H9 (cell line): ENCODE data around the gene HPGDS. TPM values are rescaled to one million over a fixed set of nuclear protein-coding genes. Genes with fewer than 3 reads are reported as not detected.
A peak's percentile ranks its signal among the peaks of the same experiment; 100 is the strongest.

ENCODE experiments used
- DNase-seq: peaks from one replicate; pipeline ENCODE4 v3.0.0-alpha.2; 2017
- H2AFZ ChIP-seq: one replicate; pipeline ENCODE4 v1.6.1; 2013; ENCODE audit warnings: mild to moderate bottlenecking, low read length, control low read depth, moderate library complexity
- H2AK5ac ChIP-seq: 2 replicates; pipeline ENCODE4 v1.6.1; 2013; ENCODE audit warnings: low read length, control low read depth, mixed read lengths; ENCODE audit not compliant: insufficient read length
- H2BK120ac ChIP-seq: one replicate; pipeline ENCODE4 v1.6.1; 2013; ENCODE audit warnings: low read depth, mild to moderate bottlenecking, low read length, control low read depth, inconsistent platforms; ENCODE audit not compliant: poor library complexity, severe bottlenecking
- H2BK12ac ChIP-seq: 2 replicates; pipeline ENCODE4 v1.6.1; 2013; ENCODE audit warnings: low read length, control low read depth, mixed read lengths, low read depth; ENCODE audit not compliant: insufficient read length
- H2BK15ac ChIP-seq: 2 replicates; pipeline ENCODE4 v1.6.1; 2013; ENCODE audit warnings: low read depth, low read length, control low read depth
- H2BK20ac ChIP-seq: one replicate; pipeline ENCODE4 v1.6.1; 2013; ENCODE audit warnings: low read depth, mild to moderate bottlenecking, low read length, control low read depth, inconsistent platforms; ENCODE audit not compliant: poor library complexity, severe bottlenecking
- H2BK5ac ChIP-seq: 2 replicates; pipeline ENCODE4 v1.6.1; 2013; ENCODE audit warnings: low read length, control low read depth, mixed read lengths; ENCODE audit not compliant: insufficient read length
- H3K14ac ChIP-seq: 2 replicates; pipeline ENCODE4 v1.6.1; 2013; ENCODE audit warnings: low read length, control low read depth; ENCODE audit not compliant: insufficient read depth
- H3K18ac ChIP-seq: 2 replicates; pipeline ENCODE4 v1.6.1; 2013; ENCODE audit warnings: low read depth, mild to moderate bottlenecking, mixed read lengths, low read length, control low read depth; ENCODE audit not compliant: insufficient read length
- H3K23ac ChIP-seq: 2 replicates; pipeline ENCODE4 v1.6.1; 2013; ENCODE audit warnings: low read length, control low read depth, mixed read lengths, low read depth; ENCODE audit not compliant: insufficient read length
- H3K23me2 ChIP-seq: 2 replicates; pipeline ENCODE4 v1.6.1; 2013; ENCODE audit warnings: low read depth, mild to moderate bottlenecking, mixed read lengths, low read length, control low read depth; ENCODE audit not compliant: insufficient read length, poor library complexity, severe bottlenecking
- H3K27ac ChIP-seq: 2 replicates; pipeline ENCODE4 v1.5.1; 2013; ENCODE audit warnings: low read length, control low read depth, mixed read lengths, low read depth; ENCODE audit not compliant: insufficient read length
- H3K27me3 ChIP-seq: 2 replicates; pipeline ENCODE4 v1.6.1; 2013; ENCODE audit warnings: low read length, control low read depth, inconsistent platforms; ENCODE audit not compliant: insufficient read depth
- H3K4ac ChIP-seq: 2 replicates; pipeline ENCODE4 v1.6.1; 2013; ENCODE audit warnings: low read depth, mild to moderate bottlenecking, control low read depth, inconsistent platforms, low read length, moderate library complexity
- H3K4me1 ChIP-seq: 2 replicates; pipeline ENCODE4 v1.6.1; 2013; ENCODE audit warnings: low read length, control low read depth, inconsistent platforms; ENCODE audit not compliant: insufficient read depth
- H3K4me2 ChIP-seq: 2 replicates; pipeline ENCODE4 v1.6.1; 2013; ENCODE audit warnings: low read length, control low read depth, mixed read lengths; ENCODE audit not compliant: insufficient read length, insufficient read depth
- H3K56ac ChIP-seq: 2 replicates; pipeline ENCODE4 v1.6.1; 2013; ENCODE audit warnings: low read depth, mild to moderate bottlenecking, mixed read lengths, low read length, control low read depth; ENCODE audit not compliant: insufficient read length
- H3K79me1 ChIP-seq: 2 replicates; pipeline ENCODE4 v1.6.1; 2013; ENCODE audit warnings: low read depth, mild to moderate bottlenecking, moderate library complexity, low read length, control low read depth, inconsistent platforms; ENCODE audit not compliant: insufficient read depth, poor library complexity, severe bottlenecking
- H3K79me2 ChIP-seq: 2 replicates; pipeline ENCODE4 v1.6.1; 2013; ENCODE audit warnings: low read length, control low read depth, inconsistent platforms; ENCODE audit not compliant: insufficient read depth
- H3K9ac ChIP-seq: 2 replicates; pipeline ENCODE4 v1.6.1; 2013; ENCODE audit warnings: low read length, control low read depth, mixed read lengths; ENCODE audit not compliant: insufficient read length; ENCODE audit errors: extremely low read depth
- H3K9me3 ChIP-seq: one replicate; pipeline ENCODE4 v1.6.1; 2013; ENCODE audit warnings: low read depth, low read length, inconsistent platforms; ENCODE audit not compliant: control insufficient read depth
- H3T11ph ChIP-seq: one replicate; pipeline ENCODE4 v1.6.1; 2013; ENCODE audit warnings: mild to moderate bottlenecking, low read length, control low read depth, inconsistent platforms
- H4K20me1 ChIP-seq: one replicate; pipeline ENCODE4 v1.6.1; 2013; ENCODE audit not compliant: control insufficient read depth, insufficient read length, insufficient read depth
- H4K5ac ChIP-seq: 2 replicates; pipeline ENCODE4 v1.6.1; 2013; ENCODE audit warnings: low read depth, mild to moderate bottlenecking, mixed read lengths, low read length, control low read depth; ENCODE audit not compliant: insufficient read length
- H4K8ac ChIP-seq: replicated peaks from 2 replicates; pipeline ENCODE4 v1.6.1; 2013; ENCODE audit warnings: low read length, control low read depth, mixed read lengths, low read depth; ENCODE audit not compliant: insufficient read length
- H4K91ac ChIP-seq: 2 replicates; pipeline ENCODE4 v1.6.1; 2013; ENCODE audit warnings: low read depth, mild to moderate bottlenecking, moderate library complexity, mixed read lengths, low read length, control low read depth; ENCODE audit not compliant: insufficient read length
- H3K27ac Mint-ChIP-seq, 3 experiments: 2 replicates in 2 of 3; 3 replicates in 1 of 3; pipeline ENCODE4 v1.8.0; 2020 to 2021; ENCODE audit warnings: mixed read lengths in 3 of 3, mild to moderate bottlenecking in 1 of 3, moderate library complexity in 1 of 3
- H3K27me3 Mint-ChIP-seq: 2 replicates; pipeline ENCODE4 v1.8.0; 2021; ENCODE audit warnings: low read depth, mild to moderate bottlenecking, moderate library complexity, mixed read lengths
- H3K36me3 Mint-ChIP-seq, 3 experiments: 2 replicates in 2 of 3; 3 replicates in 1 of 3; pipeline ENCODE4 v1.8.0; 2020 to 2021; ENCODE audit warnings: low read depth in 3 of 3, mixed read lengths in 3 of 3; ENCODE audit not compliant: insufficient read depth in 1 of 3
- H3K4me1 Mint-ChIP-seq, 2 experiments: 2 replicates each; pipeline ENCODE4 v1.8.0; 2020; ENCODE audit warnings: mixed read lengths in 2 of 2
- H3K4me3 Mint-ChIP-seq, 2 experiments: 2 replicates in 1 of 2; 3 replicates in 1 of 2; pipeline ENCODE4 v1.8.0; 2020 to 2021; ENCODE audit warnings: mild to moderate bottlenecking in 2 of 2, mixed read lengths in 2 of 2, moderate library complexity in 1 of 2
- H3K9me3 Mint-ChIP-seq, 2 experiments: 2 replicates in 1 of 2; 3 replicates in 1 of 2; pipeline ENCODE4 v1.8.0; 2020; ENCODE audit warnings: mild to moderate bottlenecking in 2 of 2, mixed read lengths in 2 of 2, moderate library complexity in 1 of 2
- WGBS: extraction: QIAGEN DNeasy Blood & Tissue Kit; methylation state at CpG from one replicate; pipeline ENCODE4 v1.1.7; 2013; ENCODE audit warnings: missing lambda C conversion rate, low lambda C conversion rate, mixed read lengths; ENCODE audit not compliant: insufficient read length; ENCODE audit errors: extremely low coverage; 5-methylcytosine and 5-hydroxymethylcytosine counted together
- total RNA-seq: library from RNA; stranded (reverse); gene quantifications from 2 replicates; pipeline ENCODE4 v1.2.1, GENCODE V29; 2021
- TF ChIP-seq, protein P1 (sequence below): fragments of 200-600 bp; sonication (generic); conservative IDR thresholded peaks from 3 replicates; pipeline ENCODE4 v1.8.0; 2021; ENCODE audit warnings: antibody characterized with exemption, mild to moderate bottlenecking

Gene HPGDS
- total RNA-seq, 1 experiment from 2014 or later, result not detected

DNA sequence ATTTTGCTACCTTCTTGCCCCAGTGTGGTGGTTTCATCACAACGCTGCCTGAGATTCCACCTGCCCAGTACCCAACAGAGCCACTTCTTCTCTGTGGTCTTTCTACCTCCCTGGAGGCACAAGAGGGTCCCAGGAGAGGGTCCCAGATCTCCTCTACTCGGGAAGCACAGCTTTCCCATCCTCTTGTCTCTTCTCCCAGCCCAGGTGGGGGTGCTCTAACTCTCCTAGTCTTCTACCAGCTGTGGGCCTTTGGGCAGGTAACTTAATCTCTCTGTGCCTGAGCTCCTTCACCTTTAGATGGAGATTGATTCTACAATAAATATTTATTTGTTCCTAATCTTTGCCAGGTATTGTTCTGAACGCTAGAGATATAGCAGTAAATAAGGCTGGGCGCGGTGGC, 1.8 kb upstream of the HPGDS start:
- Histone ChIP-seq H2BK120ac (no peak overlapping the region), H2BK20ac (no peak overlapping the region), H3T11ph (no peak overlapping the region), H3K79me2 (no peaks in the 10 kb centered on the region), H2BK5ac (no peak overlapping the region), H3K27me3 (no peaks in the 10 kb centered on the region), H3K4me2 (no peak overlapping the region), H4K8ac (no peak overlapping the region), H2BK12ac (no peak overlapping the region), H3K9ac (no peak overlapping the region), H2AK5ac (no peak overlapping the region), H4K91ac (peak overlapping the region; percentile 66), H3K4ac (no peak overlapping the region), H3K9me3 (no peaks in the 10 kb centered on the region), H3K23ac (no peak overlapping the region), H4K5ac (no peak overlapping the region), H3K23me2 (no peaks in the 10 kb centered on the region), H4K20me1 (no peaks in the 10 kb centered on the region), H2AFZ (peak overlapping the region; percentile 40), H3K79me1 (no peaks in the 10 kb centered on the region), H3K14ac (no peak overlapping the region), H2BK15ac (no peak overlapping the region), H3K18ac (no peak overlapping the region), H3K4me1 (no peaks in the 10 kb centered on the region), H3K56ac (no peak overlapping the region), H3K27ac (no peak overlapping the region)
- H3K4me3 Mint-ChIP-seq, result no peak overlapping the region
- no peaks in the 10 kb centered on the region for H3K27me3 Mint-ChIP-seq
- H3K9me3 Mint-ChIP-seq, result no peaks in the 10 kb centered on the region
- no CpG with 5 or more reads among the region's 5 CpGs for WGBS
- TF ChIP-seq, protein P1, sequence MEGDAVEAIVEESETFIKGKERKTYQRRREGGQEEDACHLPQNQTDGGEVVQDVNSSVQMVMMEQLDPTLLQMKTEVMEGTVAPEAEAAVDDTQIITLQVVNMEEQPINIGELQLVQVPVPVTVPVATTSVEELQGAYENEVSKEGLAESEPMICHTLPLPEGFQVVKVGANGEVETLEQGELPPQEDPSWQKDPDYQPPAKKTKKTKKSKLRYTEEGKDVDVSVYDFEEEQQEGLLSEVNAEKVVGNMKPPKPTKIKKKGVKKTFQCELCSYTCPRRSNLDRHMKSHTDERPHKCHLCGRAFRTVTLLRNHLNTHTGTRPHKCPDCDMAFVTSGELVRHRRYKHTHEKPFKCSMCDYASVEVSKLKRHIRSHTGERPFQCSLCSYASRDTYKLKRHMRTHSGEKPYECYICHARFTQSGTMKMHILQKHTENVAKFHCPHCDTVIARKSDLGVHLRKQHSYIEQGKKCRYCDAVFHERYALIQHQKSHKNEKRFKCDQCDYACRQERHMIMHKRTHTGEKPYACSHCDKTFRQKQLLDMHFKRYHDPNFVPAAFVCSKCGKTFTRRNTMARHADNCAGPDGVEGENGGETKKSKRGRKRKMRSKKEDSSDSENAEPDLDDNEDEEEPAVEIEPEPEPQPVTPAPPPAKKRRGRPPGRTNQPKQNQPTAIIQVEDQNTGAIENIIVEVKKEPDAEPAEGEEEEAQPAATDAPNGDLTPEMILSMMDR, result no peak
- H3K4me1 Mint-ChIP-seq, result no peaks in the 10 kb centered on the region
- H3K27ac Mint-ChIP-seq, result no peak overlapping the region; a peak in 1 of 7 replicates
- no peak for DNase-seq
- H3K36me3 Mint-ChIP-seq, result no peaks in the 10 kb centered on the region
